Loucy (cell line): ENCODE results near the gene VRK2.
A peak's percentile ranks its signal among the peaks of the same experiment; 100 is the strongest.

Experiments
- H2AFZ ChIP-seq: fragments of 200-600 bp; sonication (generic); 2 replicates; pipeline ENCODE4 v1.6.0; 2016; ENCODE audit warnings: antibody characterized with exemption, mild to moderate bottlenecking, low read length, moderate library complexity
- H3F3A ChIP-seq: fragments of 200-600 bp; 2 replicates; pipeline ENCODE4 v1.6.0; 2016; ENCODE audit warnings: antibody characterized with exemption, low read depth, mild to moderate bottlenecking
- H3K27me3 ChIP-seq: fragments of 200-600 bp; sonication (generic); 2 replicates; pipeline ENCODE4 v1.6.1; 2014; ENCODE audit warnings: low read length, mild to moderate bottlenecking; ENCODE audit not compliant: insufficient read depth, poor library complexity, severe bottlenecking
- H3K36me3 ChIP-seq: fragments of 200-600 bp; sonication (generic); 2 replicates; pipeline ENCODE4 v1.6.1; 2016; ENCODE audit warnings: low read length; ENCODE audit not compliant: insufficient read depth
- H3K4me1 ChIP-seq: fragments of 200-600 bp; sonication (generic); 2 replicates; pipeline ENCODE4 v1.5.1; 2014; ENCODE audit warnings: low read length, mild to moderate bottlenecking; ENCODE audit not compliant: insufficient read depth, poor library complexity, severe bottlenecking
- H3K4me2 ChIP-seq: fragments of 200-600 bp; sonication (generic); 2 replicates; pipeline ENCODE4 v1.6.0; 2014; ENCODE audit warnings: antibody characterized with exemption, low read length, low read depth, mild to moderate bottlenecking; ENCODE audit not compliant: poor library complexity, severe bottlenecking
- H3K4me3 ChIP-seq: fragments of 200-600 bp; sonication (generic); 2 replicates; pipeline ENCODE4 v1.5.1; 2014; ENCODE audit warnings: low read length, mild to moderate bottlenecking, mixed read lengths; ENCODE audit not compliant: poor library complexity, severe bottlenecking
- H3K79me2 ChIP-seq: fragments of 200-600 bp; sonication (generic); 2 replicates; pipeline ENCODE4 v1.6.1; 2014; ENCODE audit warnings: low read length; ENCODE audit not compliant: insufficient read depth
- H3K9ac ChIP-seq: fragments of 200-600 bp; sonication (generic); 2 replicates; pipeline ENCODE4 v1.6.0; 2014; ENCODE audit warnings: mild to moderate bottlenecking, low read depth, low read length, moderate library complexity; ENCODE audit not compliant: poor library complexity, severe bottlenecking
- H3K9me2 ChIP-seq: fragments of 200-600 bp; sonication (generic); replicated peaks from 2 replicates; pipeline ENCODE4 v1.6.1; 2016; ENCODE audit warnings: low read depth, low read length, mixed read lengths
- H3K9me3 ChIP-seq: fragments of 200-600 bp; sonication (generic); 2 replicates; pipeline ENCODE4 v1.6.1; 2014; ENCODE audit warnings: mild to moderate bottlenecking, antibody characterized with exemption, low read length, low read depth; ENCODE audit not compliant: insufficient read depth
- H4K20me1 ChIP-seq: fragments of 200-600 bp; sonication (generic); 2 replicates; pipeline ENCODE4 v1.6.0; 2014; ENCODE audit warnings: antibody characterized with exemption, low read length, mild to moderate bottlenecking; ENCODE audit not compliant: insufficient read depth, poor library complexity, severe bottlenecking
- CTCF ChIP-seq: fragments of 200-600 bp; sonication (generic); conservative IDR thresholded peaks from 2 replicates; pipeline ENCODE4 v1.5.1; 2014; ENCODE audit warnings: mild to moderate bottlenecking, antibody characterized with exemption, low read length
- EZH2phosphoT487 ChIP-seq: fragments of 200-600 bp; IDR thresholded peaks from 2 replicates; pipeline ENCODE4 v1.6.1; 2018; ENCODE audit warnings: antibody characterized with exemption, mild to moderate bottlenecking, moderate library complexity, borderline replicate concordance

VRK2 gene

GRCh38 chr2:58146707-58147106 lies 100.1 kb downstream of the VRK2 start:
- Histone ChIP-seq H2AFZ (no peak overlapping the region), H3K27me3 (no peaks in the 10 kb centered on the region), H4K20me1 (no peaks in the 10 kb centered on the region), H3K4me3 (no peak overlapping the region), H3K4me2 (no peak overlapping the region), H3K9me3 (no peaks in the 10 kb centered on the region), H3K36me3 (no peaks in the 10 kb centered on the region), H3K79me2 (no peaks in the 10 kb centered on the region), H3K9ac (no peak overlapping the region), H3F3A (no peaks in the 10 kb centered on the region), H3K9me2 (no peaks in the 10 kb centered on the region), H3K4me1 (no peaks in the 10 kb centered on the region)
- TF ChIP-seq CTCF (no peak), EZH2phosphoT487 (no peak)

GRCh38 chr2:58155160-58155778 lies 108.7 kb downstream of the VRK2 start:
- H4K20me1 ChIP-seq, result peaks cover 6% of the 10 kb centered on the region
- H3K4me2 ChIP-seq, result no peak overlapping the region
- H3K36me3 ChIP-seq, result peaks cover 26% of the 10 kb centered on the region
- peaks cover 13% of the 10 kb centered on the region for H3K4me1 ChIP-seq
- no peaks in the 10 kb centered on the region for H3K79me2 ChIP-seq
- no peaks in the 10 kb centered on the region for H3K9me3 ChIP-seq
- no peak overlapping the region for H2AFZ ChIP-seq
- H3K9me2 ChIP-seq, result no peaks in the 10 kb centered on the region
- H3F3A ChIP-seq, result no peaks in the 10 kb centered on the region
- H3K27me3 ChIP-seq, result no peaks in the 10 kb centered on the region
- no peak overlapping the region for H3K4me3 ChIP-seq
- no peak overlapping the region for H3K9ac ChIP-seq
- TF ChIP-seq EZH2phosphoT487, result no peak
- TF ChIP-seq CTCF, result no peak

- Histone ChIP-seq H3K4me2 (peak overlapping the region; percentile 11), H3K9me3 (no peaks in the 10 kb centered on the region), H3K79me2 (no peaks in the 10 kb centered on the region), H3K4me3 (no peak overlapping the region), H3K9ac (no peak overlapping the region), H3K36me3 (peaks cover 40% of the 10 kb centered on the region), H3K27me3 (no peaks in the 10 kb centered on the region), H2AFZ (no peak overlapping the region), H3K9me2 (no peaks in the 10 kb centered on the region), H3F3A (no peaks in the 10 kb centered on the region), H4K20me1 (peaks cover 6% of the 10 kb centered on the region), H3K4me1 (peaks cover 13% of the 10 kb centered on the region)
- TF ChIP-seq CTCF, result no peak
- TF ChIP-seq EZH2phosphoT487, result no peak
Measured at GRCh38 chr2:58156780-58157179, 110.2 kb downstream of the VRK2 start.
